DMS53 (cell line): Measurements from ENCODE around the gene ARCN1.
"Not testable (repeated sequence)": the region's sequence is repeated elsewhere in the genome, so short reads cannot be mapped to it uniquely, and the experiment has no call there.

ENCODE experiments used
- DNase-seq: peaks from one replicate; lab custom pipeline; 2025; lab: John Stamatoyannopoulos, UW

Gene ARCN1

GRCh38 chr11:118606157-118606843 is 34.1 kb downstream of the ARCN1 start:
- DNase-seq, result no peak

GRCh38 chr11:118606844-118607228 is 34.6 kb downstream of the ARCN1 start:
- no peak for DNase-seq

GRCh38 chr11:118607401-118608359 is 35.5 kb downstream of the ARCN1 start, which contains the start of gene PHLDB1:
Gene PHLDB1, plus strand, starts transcription at chr11:118607615. Its CDS starts 6,222 bp downstream, at chr11:118613837.
- peak; percentile 82 for DNase-seq

GRCh38 chr11:118608360-118609227 is 36.4 kb downstream of the ARCN1 start:
- DNase-seq, result peak; percentile 72

- DNase-seq, result peak; percentile 16
Observed at GRCh38 chr11:118609380-118610224, 37.4 kb downstream of the ARCN1 start.

- DNase-seq, result peak; percentile 62
Observed at GRCh38 chr11:118610225-118610772, 38.1 kb downstream of the ARCN1 start.

GRCh38 chr11:118610773-118611432 is 38.7 kb downstream of the ARCN1 start:
- DNase-seq, result peak; percentile 95

GRCh38 chr11:118611433-118611795 is 39.2 kb downstream of the ARCN1 start:
- not testable (repeated sequence) for DNase-seq

GRCh38 chr11:118612378-118612777 is 40.2 kb downstream of the ARCN1 start:
- DNase-seq, result no peak

- no peak for DNase-seq
Observed at GRCh38 chr11:118614511-118614910, 42.3 kb downstream of the ARCN1 start.

GRCh38 chr11:118615282-118615975 is 43.2 kb downstream of the ARCN1 start:
- no peak for DNase-seq

GRCh38 chr11:118615976-118616371 is 43.8 kb downstream of the ARCN1 start:
- DNase-seq, result peak; percentile 48

- no peak for DNase-seq
Observed at GRCh38 chr11:118618115-118618990, 46.1 kb downstream of the ARCN1 start.

- DNase-seq, result no peak
Observed at GRCh38 chr11:118618991-118619375, 46.8 kb downstream of the ARCN1 start.

- DNase-seq, result peak; percentile 84
Observed at GRCh38 chr11:118619444-118620197, 47.4 kb downstream of the ARCN1 start.

GRCh38 chr11:118620529-118621070 is 48.4 kb downstream of the ARCN1 start:
- DNase-seq, result no peak

- DNase-seq, result peak; percentile 97
Observed at GRCh38 chr11:118621071-118621783, 49.0 kb downstream of the ARCN1 start.
